Vagina (tissue), 2 donors: Measurements from ENCODE around the gene TMEM208.

ENCODE experiments used
- POLR2A ChIP-seq, 2 donors: fragments of 450-650 bp; IDR thresholded peaks; one replicate each; pipeline ENCODE4 v1.6.1; 2017; ENCODE audit warnings: antibody characterized with exemption in 2 of 2, mild to moderate bottlenecking in 2 of 2, moderate library complexity in 2 of 2
- TF ChIP-seq, protein P1 (sequence below), 3 experiments: fragments of 450-650 bp in 2 of 3; fragments of 200-600 bp in 1 of 3; sonication (generic) in 1 of 3; IDR thresholded peaks; one replicate each; pipeline ENCODE4 v1.5.1; 2017 to 2019; ENCODE audit warnings: antibody characterized with exemption in 3 of 3, mild to moderate bottlenecking in 2 of 3, moderate library complexity in 2 of 3

DNA sequence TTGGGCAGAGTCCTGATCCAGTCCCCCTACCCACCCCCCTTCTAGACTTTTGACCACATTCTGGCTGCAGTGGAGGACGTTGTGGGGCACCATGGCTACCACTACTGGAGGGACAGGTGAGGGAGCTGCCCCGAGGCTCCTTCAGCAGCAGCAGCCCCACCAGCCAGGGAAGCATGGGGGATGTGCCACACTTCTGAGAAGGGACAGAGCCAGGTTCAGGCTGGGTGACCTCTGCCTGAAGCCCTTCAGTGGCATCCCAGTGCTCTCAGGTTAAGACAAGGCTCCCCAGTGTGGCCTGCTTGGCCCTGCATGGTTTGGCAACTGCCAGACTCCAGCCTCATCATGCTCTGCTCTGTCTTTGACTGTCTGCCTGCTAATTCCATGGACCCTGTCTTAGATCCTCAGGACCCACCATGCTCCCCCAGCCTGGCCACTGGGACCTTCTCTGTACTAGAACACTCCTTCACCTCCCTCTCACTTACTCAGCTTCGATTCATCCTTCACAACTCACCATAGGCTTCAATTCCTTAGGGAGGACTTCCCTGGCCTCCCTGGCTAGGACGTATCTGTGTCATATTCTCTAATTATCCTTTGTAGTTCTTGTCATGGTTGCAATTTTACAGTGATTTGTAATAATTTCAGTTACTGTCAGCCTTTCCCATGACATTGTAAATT, 30.7 kb downstream of the TMEM208 start:
- TF ChIP-seq, protein P1, sequence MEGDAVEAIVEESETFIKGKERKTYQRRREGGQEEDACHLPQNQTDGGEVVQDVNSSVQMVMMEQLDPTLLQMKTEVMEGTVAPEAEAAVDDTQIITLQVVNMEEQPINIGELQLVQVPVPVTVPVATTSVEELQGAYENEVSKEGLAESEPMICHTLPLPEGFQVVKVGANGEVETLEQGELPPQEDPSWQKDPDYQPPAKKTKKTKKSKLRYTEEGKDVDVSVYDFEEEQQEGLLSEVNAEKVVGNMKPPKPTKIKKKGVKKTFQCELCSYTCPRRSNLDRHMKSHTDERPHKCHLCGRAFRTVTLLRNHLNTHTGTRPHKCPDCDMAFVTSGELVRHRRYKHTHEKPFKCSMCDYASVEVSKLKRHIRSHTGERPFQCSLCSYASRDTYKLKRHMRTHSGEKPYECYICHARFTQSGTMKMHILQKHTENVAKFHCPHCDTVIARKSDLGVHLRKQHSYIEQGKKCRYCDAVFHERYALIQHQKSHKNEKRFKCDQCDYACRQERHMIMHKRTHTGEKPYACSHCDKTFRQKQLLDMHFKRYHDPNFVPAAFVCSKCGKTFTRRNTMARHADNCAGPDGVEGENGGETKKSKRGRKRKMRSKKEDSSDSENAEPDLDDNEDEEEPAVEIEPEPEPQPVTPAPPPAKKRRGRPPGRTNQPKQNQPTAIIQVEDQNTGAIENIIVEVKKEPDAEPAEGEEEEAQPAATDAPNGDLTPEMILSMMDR (IDR thresholded peaks at IDR 0.05), result no peak
- no peak for TF ChIP-seq POLR2A (IDR thresholded peaks at IDR 0.05)
